ENCODE data around the gene FKBP10. TPM values are rescaled to one million over a fixed set of nuclear protein-coding genes. Genes with fewer than 3 reads are reported as not detected.

The FKBP10 gene
- total RNA-seq, 1 experiment from 2014 or later: 244 TPM

- in situ Hi-C loops (cut with HindIII; ENCODE audit: low pct_unique_long_range_greater_than_20kb, low sequenced_read_pairs): no loop called here
- no peak for DNase-seq (ENCODE audit: low read depth, low spot score)
Observed at GRCh38 chr17:41863074-41863848, 50.5 kb downstream of the FKBP10 start.

DNA sequence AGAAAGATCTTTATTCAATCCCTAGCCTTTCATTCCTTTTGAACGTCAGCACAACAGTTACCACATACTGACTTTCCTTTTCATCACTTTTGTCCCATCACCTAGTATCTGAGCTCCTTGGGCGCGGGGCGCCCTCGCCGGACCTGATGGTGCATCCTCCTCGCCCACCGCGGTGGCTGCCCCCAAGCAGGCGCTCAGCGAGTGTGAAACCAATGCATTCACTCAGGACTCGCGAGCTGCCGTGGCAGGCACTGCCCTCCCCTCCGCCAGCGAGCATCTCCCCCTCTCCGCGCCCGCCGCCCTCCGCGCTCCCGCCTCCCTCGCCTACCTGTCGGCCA is 51.7 kb downstream of the FKBP10 start:
- in situ Hi-C loops (cut with HindIII; ENCODE audit: low pct_unique_long_range_greater_than_20kb, low sequenced_read_pairs): no loop called here

DNA sequence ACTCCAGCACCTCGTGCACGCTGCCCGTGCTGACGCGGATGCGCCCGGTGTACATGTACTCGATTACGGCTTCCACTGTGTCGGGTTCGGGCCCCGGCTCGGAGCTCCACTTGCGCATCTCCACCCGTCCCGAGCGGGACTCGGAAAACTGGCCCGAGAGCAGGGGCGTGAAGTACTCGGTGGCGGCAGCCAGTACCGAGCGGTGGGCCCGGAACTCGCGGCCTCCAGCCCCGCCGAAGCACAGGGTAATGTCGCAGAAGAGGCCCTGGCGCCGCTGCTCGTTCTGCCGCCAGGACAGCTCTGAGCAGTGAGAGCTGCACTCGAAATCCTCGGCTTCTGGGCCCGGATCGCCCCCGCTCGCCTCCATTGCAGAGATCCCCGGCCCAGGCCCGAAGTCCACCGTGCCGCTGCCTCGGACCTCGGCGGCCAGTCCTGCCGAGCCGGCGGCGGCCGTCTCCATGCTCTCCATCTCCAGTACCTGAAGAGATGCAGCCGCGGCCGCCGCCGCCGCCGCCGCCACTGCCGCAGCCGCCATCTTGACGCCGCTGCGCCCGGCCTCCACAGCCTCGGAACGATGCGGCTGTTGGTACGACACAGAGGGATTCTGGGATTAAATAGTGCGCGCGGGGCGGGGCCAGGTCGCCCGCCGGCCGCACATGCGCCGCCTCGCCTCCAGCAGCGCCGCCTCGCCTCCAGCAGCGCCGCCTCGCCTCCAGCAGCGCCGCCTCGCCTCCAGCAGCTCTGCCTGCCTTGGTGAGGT is 52.2 kb downstream of the FKBP10 start, which contains the start of gene KLHL11:
TSS of gene KLHL11 (minus strand) at position 588 of the 760 bp plus-strand sequence. CDS start at position 535, 53 bp downstream.
- DNase-seq (ENCODE audit: low read depth, low spot score): peak; percentile 88
- in situ Hi-C loops (cut with HindIII; ENCODE audit: low pct_unique_long_range_greater_than_20kb, low sequenced_read_pairs): no loop called here

More for the DNA sequence above, 51.7 kb downstream of the FKBP10 start:
- no peak for DNase-seq (ENCODE audit: low read depth, low spot score)

DNA sequence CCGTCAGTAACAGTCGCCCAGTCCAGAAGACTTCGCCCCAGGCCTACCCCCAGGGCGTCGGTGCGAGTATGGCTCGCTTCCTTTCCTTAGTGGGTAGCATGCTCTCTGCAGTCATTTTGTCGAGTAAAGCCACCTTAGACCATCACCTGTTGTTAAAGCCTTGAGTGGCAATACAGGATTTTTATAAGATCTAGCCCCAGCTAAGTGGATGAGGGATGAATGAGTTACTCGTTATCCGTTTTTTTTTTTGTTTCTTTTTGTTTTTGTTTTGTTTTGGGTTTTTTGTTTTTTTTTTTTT is 52.7 kb downstream of the FKBP10 start:
- no peak for DNase-seq (ENCODE audit: low read depth, low spot score)
- in situ Hi-C loops (cut with HindIII; ENCODE audit: low pct_unique_long_range_greater_than_20kb, low sequenced_read_pairs): no loop called here

DNA sequence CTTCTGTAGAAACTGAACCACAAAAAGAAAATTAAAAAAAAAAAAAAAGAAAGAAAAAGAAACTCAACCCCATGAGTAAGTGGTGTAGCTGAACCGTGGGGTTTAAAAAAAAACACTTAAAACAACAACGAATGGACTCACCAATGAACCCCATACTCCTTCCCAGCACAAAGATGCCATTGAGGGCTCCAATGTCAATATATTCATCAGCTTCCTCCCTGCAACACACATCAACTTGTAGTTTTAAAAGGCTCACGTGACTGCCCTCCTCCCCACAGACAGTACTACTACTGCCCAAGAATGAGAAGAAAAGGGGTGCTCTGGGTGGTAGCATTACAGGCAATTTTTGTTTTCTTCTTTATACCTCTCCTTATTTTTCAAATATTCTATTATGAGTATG is 55.8 kb downstream of the FKBP10 start:
- DNase-seq (ENCODE audit: low read depth, low spot score): peak; percentile 71
- in situ Hi-C loops (cut with HindIII; ENCODE audit: low pct_unique_long_range_greater_than_20kb, low sequenced_read_pairs): no loop called here

DNA sequence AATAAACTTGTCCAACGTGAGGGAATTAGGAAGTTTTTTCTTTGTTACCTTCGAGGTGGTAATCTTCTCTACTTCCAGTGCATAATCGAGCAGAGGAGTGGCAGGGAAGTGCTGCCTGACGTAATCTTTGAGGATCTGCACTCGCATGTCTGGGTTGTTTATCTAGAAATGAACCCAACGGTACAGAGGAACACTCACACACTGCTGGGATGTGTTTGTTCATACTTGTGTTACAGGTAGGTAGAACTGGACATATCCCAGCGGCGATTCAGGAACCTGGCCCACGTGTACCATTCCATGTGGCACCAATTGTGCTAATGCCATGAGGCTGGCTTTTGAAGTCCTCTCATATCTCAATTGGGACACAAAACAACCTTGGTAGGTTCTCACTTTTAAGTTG is 56.6 kb downstream of the FKBP10 start:
- in situ Hi-C loops (cut with HindIII; ENCODE audit: low pct_unique_long_range_greater_than_20kb, low sequenced_read_pairs): no loop called here
- no peak for DNase-seq (ENCODE audit: low read depth, low spot score)

DNA sequence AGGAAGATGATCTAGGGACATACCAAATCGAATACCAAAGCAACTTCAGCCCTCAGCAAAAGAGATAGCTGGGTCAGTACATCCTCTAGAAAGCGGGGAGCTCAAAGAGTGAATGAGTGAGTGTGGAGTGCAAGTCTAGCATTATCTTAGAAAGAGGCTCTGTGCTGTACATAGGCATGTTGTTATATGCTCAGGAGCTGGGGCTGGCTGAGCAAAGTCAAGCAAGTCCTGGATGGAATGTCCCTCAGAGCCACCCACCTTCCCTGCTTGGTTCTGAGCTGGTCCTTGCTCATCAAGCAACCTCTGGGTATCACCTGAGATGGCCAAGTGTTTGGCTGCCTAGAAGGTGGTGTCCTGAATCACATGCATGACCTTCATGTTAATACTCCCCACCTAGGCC is 57.3 kb downstream of the FKBP10 start:
- in situ Hi-C loops (cut with HindIII; ENCODE audit: low pct_unique_long_range_greater_than_20kb, low sequenced_read_pairs): no loop called here

GRCh38 chr17:41870627-41871026 is 57.8 kb downstream of the FKBP10 start:
- in situ Hi-C loops (cut with HindIII; ENCODE audit: low pct_unique_long_range_greater_than_20kb, low sequenced_read_pairs): no loop called here
- DNase-seq (ENCODE audit: low read depth, low spot score): peak; percentile 15

More for the DNA sequence above, 57.3 kb downstream of the FKBP10 start:
- no peak for DNase-seq (ENCODE audit: low read depth, low spot score)

- no peak for DNase-seq (ENCODE audit: low read depth, low spot score)
- in situ Hi-C loops (cut with HindIII; ENCODE audit: low pct_unique_long_range_greater_than_20kb, low sequenced_read_pairs): no loop called here
Observed at GRCh38 chr17:41871789-41872188, 59.0 kb downstream of the FKBP10 start.

Small RNA genes within 50 kb of the gene (small RNA-seq; reads per million reads assigned to genes)
- 0 reads per million in 2 experiments for gene AC125257.2

Other genes starting within 250 kb of the FKBP10 start
- not detected in 2 replicates for gene KRT9, start 240.9 kb upstream of the FKBP10 start, total RNA-seq (2014; rRNA removed; shearing (Covaris generic))
- not detected in 2 replicates for gene KRT14, start 226.1 kb upstream of the FKBP10 start, total RNA-seq (2014; rRNA removed; shearing (Covaris generic))
- gene KRT16, start 200.2 kb upstream of the FKBP10 start, total RNA-seq (2014; rRNA removed; shearing (Covaris generic)): not detected in 2 replicates
- not detected in 2 replicates for gene KRT17, start 188.4 kb upstream of the FKBP10 start, total RNA-seq (2014; rRNA removed; shearing (Covaris generic))
- 129 and 155 TPM in 2 replicates for gene EIF1, start 124.1 kb upstream of the FKBP10 start, total RNA-seq (2014; rRNA removed; shearing (Covaris generic))
- not detected in 2 replicates for gene GAST, start 100.7 kb upstream of the FKBP10 start, total RNA-seq (2014; rRNA removed; shearing (Covaris generic))
- 0.40 and 0.53 TPM in 2 replicates for gene HAP1, start 78.4 kb upstream of the FKBP10 start, total RNA-seq (2014; rRNA removed; shearing (Covaris generic))
- gene JUP, start 26.3 kb upstream of the FKBP10 start, total RNA-seq (2014; rRNA removed; shearing (Covaris generic)): 0.50 and 0.83 TPM in 2 replicates
- 29.9 and 31.2 TPM in 2 replicates for gene P3H4, start 1.1 kb upstream of the FKBP10 start, total RNA-seq (2014; rRNA removed; shearing (Covaris generic))
- gene NT5C3B, start 23.2 kb downstream of the FKBP10 start, total RNA-seq (2014; rRNA removed; shearing (Covaris generic)): 86.3 and 92.7 TPM in 2 replicates
- not detected in 2 replicates for gene KLHL10, start 24.8 kb downstream of the FKBP10 start, total RNA-seq (2014; rRNA removed; shearing (Covaris generic))
- gene KLHL11, start 52.4 kb downstream of the FKBP10 start, total RNA-seq (2014; rRNA removed; shearing (Covaris generic)): 18.5 and 19.7 TPM in 2 replicates
- 112 and 113 TPM in 2 replicates for gene ACLY, start 105.9 kb downstream of the FKBP10 start, total RNA-seq (2014; rRNA removed; shearing (Covaris generic))
- 0.98 and 1.3 TPM in 2 replicates for gene ODAD4, start 117.6 kb downstream of the FKBP10 start, total RNA-seq (2014; rRNA removed; shearing (Covaris generic))
- 103 and 104 TPM in 2 replicates for gene CNP, start 153.8 kb downstream of the FKBP10 start, total RNA-seq (2014; rRNA removed; shearing (Covaris generic))
- gene DNAJC7, start 204.4 kb downstream of the FKBP10 start, total RNA-seq (2014; rRNA removed; shearing (Covaris generic)): 81.1 and 85.9 TPM in 2 replicates
- 25.8 and 32.6 TPM in 2 replicates for gene NKIRAS2, start 207.1 kb downstream of the FKBP10 start, total RNA-seq (2014; rRNA removed; shearing (Covaris generic))
- gene C17orf113, start 237.6 kb downstream of the FKBP10 start, total RNA-seq (2014; rRNA removed; shearing (Covaris generic)): 0.40 and 0.85 TPM in 2 replicates

All from SK-MEL-5 (cell line).